Measurements from ENCODE around the gene CMTM6.

- TF ChIP-seq CTCF (IDR thresholded peaks at IDR 0.05; ENCODE audit: low read length) (no peak), EZH2phosphoT487 (IDR thresholded peaks at IDR 0.05; ENCODE audit: low read length) (no peak), EZH2 (optimal IDR thresholded peaks at IDR 0.05; ENCODE audit: low read depth, low read length) (no peak)
Observed at GRCh38 chr3:32481791-32482631, 20.6 kb downstream of the CMTM6 start.
